Keratinocyte (primary cell): ENCODE results near the gene WDR83. TPM values are rescaled to one million over a fixed set of nuclear protein-coding genes. Genes with fewer than 3 reads are reported as not detected.

Experiments used
- DNase-seq: peaks from one replicate; pipeline ENCODE4 v3.0.0-alpha.2; 2011; ENCODE audit warnings: low read depth, missing footprints, low spot score
- FAIRE-seq: peaks from 2 replicates; lab custom pipeline; 2011; peaks lifted over from hg19 to GRCh38; lab: Jason Lieb, UNC
- H2AFZ ChIP-seq: 2 replicates; pipeline ENCODE4 v1.6.0; 2012; ENCODE audit warnings: low read length, control low read depth, inconsistent platforms; ENCODE audit not compliant: control insufficient read depth
- H3K27ac ChIP-seq: 2 replicates; pipeline ENCODE4 v1.5.1; 2011; ENCODE audit warnings: low read length; ENCODE audit not compliant: control insufficient read depth, insufficient read depth
- H3K27me3 ChIP-seq: 3 replicates; pipeline ENCODE4 v1.6.0; 2011; ENCODE audit warnings: low read length; ENCODE audit not compliant: control insufficient read depth, insufficient read depth; ENCODE audit errors: extremely low read depth
- H3K36me3 ChIP-seq, 2 experiments: 2 replicates in 1 of 2; 3 replicates in 1 of 2; pipeline ENCODE4 v1.5.1; 2011; ENCODE audit warnings: low read length in 2 of 2, mild to moderate bottlenecking in 1 of 2; ENCODE audit not compliant: control insufficient read depth in 2 of 2, insufficient read depth in 2 of 2; ENCODE audit errors: extremely low read depth in 1 of 2
- H3K4me1 ChIP-seq: 3 replicates; pipeline ENCODE4 v1.5.1; 2011; ENCODE audit warnings: low read length; ENCODE audit not compliant: control insufficient read depth, insufficient read depth; ENCODE audit errors: extremely low read depth
- H3K4me2 ChIP-seq: 3 replicates; pipeline ENCODE4 v1.6.0; 2011; ENCODE audit warnings: low read depth, low read length; ENCODE audit not compliant: control insufficient read depth, insufficient read depth; ENCODE audit errors: extremely low read depth
- H3K4me3 ChIP-seq, 3 experiments: fragments of 200-600 bp in 1 of 3; sonication (generic) in 1 of 3; 2 replicates in 2 of 3; 3 replicates in 1 of 3; pipeline ENCODE4 v1.5.1; 2011 to 2016; ENCODE audit warnings: low read length in 3 of 3, mild to moderate bottlenecking in 3 of 3, control low read depth in 2 of 3, inconsistent platforms in 1 of 3, low read depth in 1 of 3, mixed read lengths in 1 of 3, mixed run types in 1 of 3, moderate library complexity in 1 of 3; ENCODE audit not compliant: control insufficient read depth in 2 of 3, insufficient read depth in 2 of 3; ENCODE audit errors: extremely low read depth in 1 of 3
- H3K79me2 ChIP-seq: 2 replicates; pipeline ENCODE4 v1.6.0; 2012; ENCODE audit warnings: low read length; ENCODE audit not compliant: control insufficient read depth, insufficient read depth
- H3K9ac ChIP-seq: 3 replicates; pipeline ENCODE4 v1.6.0; 2011; ENCODE audit warnings: low read length; ENCODE audit not compliant: control insufficient read depth, insufficient read depth; ENCODE audit errors: extremely low read depth
- H3K9me1 ChIP-seq: 3 replicates; pipeline ENCODE4 v1.6.0; 2011; ENCODE audit warnings: low read length; ENCODE audit not compliant: control insufficient read depth, insufficient read depth; ENCODE audit errors: extremely low read depth
- H3K9me3 ChIP-seq: 2 replicates; pipeline ENCODE4 v1.5.1; 2012; ENCODE audit warnings: low read depth, low read length; ENCODE audit not compliant: control insufficient read depth
- H4K20me1 ChIP-seq: 3 replicates; pipeline ENCODE4 v1.6.0; 2011; ENCODE audit warnings: low read length; ENCODE audit not compliant: control insufficient read depth, insufficient read depth; ENCODE audit errors: extremely low read depth
- EZH2 ChIP-seq: IDR thresholded peaks from one replicate; pipeline ENCODE4 v1.6.1; 2012; ENCODE audit warnings: inconsistent platforms, mild to moderate bottlenecking, low read length, moderate library complexity
- dilution Hi-C: fragments of 300-500 bp; cut with MboI; formaldehyde crosslinking; loops from one replicate; pipeline ENCODE4 v1.7.0; 2020; ENCODE audit warnings: low sequenced_read_pairs; ENCODE audit not compliant: extremely low pct_ligation_motif_present
- polyA plus RNA-seq, 5 experiments: library from polyadenylated mRNA; depleted of rRNA in 3 of 5; stranded (reverse) in 3 of 5; stranded (forward) in 1 of 5; unstranded in 1 of 5; fragments of >200 nt; gene quantifications; 1 replicate in 1 of 5; 2 replicates in 3 of 5; 3 replicates in 1 of 5; pipeline versions ENCODE4 v1.2.1 to v1.2.3, GENCODE V29; 2011 to 2012; ENCODE audit warnings: missing spikeins in 2 of 5, low read depth in 1 of 5, low replicate concordance in 1 of 5
- TF ChIP-seq, protein P1 (sequence below), 3 experiments: IDR thresholded peaks in 1 of 3; conservative IDR thresholded peaks in 1 of 3; optimal IDR thresholded peaks in 1 of 3; 2 replicates in 2 of 3; 3 replicates in 1 of 3; pipeline versions ENCODE3 to v1.5.1; 2011; ENCODE audit warnings: low read length in 3 of 3, mild to moderate bottlenecking in 3 of 3, moderate library complexity in 2 of 3, control low read depth in 1 of 3, inconsistent platforms in 1 of 3; ENCODE audit not compliant: insufficient read depth in 2 of 3; ENCODE audit errors: extremely low read depth in 1 of 3

Gene WDR83
- polyA plus RNA-seq, 1 donor (not counting 4 experiments of a cell fraction or from before 2014, with no cell fraction given), result 3.8 TPM

DNA sequence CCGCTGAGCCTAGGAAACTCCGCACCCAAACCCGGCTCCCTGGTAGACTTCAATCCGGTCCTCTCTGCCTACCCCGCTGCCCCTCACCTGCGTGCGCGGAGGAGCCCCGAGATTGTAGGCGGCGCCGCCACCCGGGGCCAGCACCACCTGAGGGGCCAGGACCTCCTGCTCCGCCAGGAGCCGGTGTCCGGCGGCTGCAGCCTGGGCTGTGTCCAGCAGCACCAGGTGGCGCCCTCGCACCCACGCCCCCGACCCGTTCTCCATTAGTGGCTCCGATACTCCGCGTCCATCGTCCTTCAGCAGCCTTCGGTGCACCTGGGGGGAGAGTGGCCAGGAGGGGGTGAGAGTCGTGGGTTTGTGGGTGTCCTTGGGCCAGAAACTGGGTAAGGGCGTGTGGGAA, 18.5 kb upstream of the WDR83 start:
- no peak overlapping the region for H2AFZ ChIP-seq

DNA sequence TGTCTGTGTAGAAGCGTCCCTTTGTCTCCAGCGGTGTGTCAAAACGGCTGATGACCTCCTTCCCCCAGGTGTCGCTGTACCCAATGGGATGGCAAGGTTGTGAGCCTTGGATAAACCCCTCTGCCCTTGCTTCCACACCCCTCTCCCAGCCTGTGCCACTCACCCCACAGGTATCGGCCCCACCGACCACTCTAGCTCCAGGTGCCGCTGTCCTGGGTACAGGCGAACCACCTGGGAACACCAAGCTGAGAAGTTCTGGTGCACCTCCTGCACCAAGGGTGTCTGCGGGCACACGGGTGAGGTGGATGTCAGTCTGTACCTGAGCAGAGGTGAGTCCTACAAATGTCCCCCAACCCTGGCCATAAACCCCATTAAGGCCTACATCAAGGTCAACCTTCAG, 16.7 kb upstream of the WDR83 start:
- dilution Hi-C loops, result no loop called here

More for the DNA sequence above, 18.5 kb upstream of the WDR83 start:
- no peaks in the 10 kb centered on the region for H3K9me1 ChIP-seq
- H3K4me2 ChIP-seq, result peak overlapping the region; percentile 27
- no peak overlapping the region for H3K27ac ChIP-seq
- H4K20me1 ChIP-seq, result no peaks in the 10 kb centered on the region
- H3K9me3 ChIP-seq, result no peaks in the 10 kb centered on the region
- no peak overlapping the region for H3K9ac ChIP-seq
- no peaks in the 10 kb centered on the region for H3K27me3 ChIP-seq
- H3K36me3 ChIP-seq, result peaks cover 0 to 6% of the 10 kb centered on the region in 2 experiments
- DNase-seq (no peak), FAIRE-seq (no peak)
- H3K4me3 ChIP-seq, result no peak overlapping the region
- no peaks in the 10 kb centered on the region for H3K79me2 ChIP-seq
- dilution Hi-C loops, result no loop called here
- no peak for TF ChIP-seq EZH2
- TF ChIP-seq, protein P1, sequence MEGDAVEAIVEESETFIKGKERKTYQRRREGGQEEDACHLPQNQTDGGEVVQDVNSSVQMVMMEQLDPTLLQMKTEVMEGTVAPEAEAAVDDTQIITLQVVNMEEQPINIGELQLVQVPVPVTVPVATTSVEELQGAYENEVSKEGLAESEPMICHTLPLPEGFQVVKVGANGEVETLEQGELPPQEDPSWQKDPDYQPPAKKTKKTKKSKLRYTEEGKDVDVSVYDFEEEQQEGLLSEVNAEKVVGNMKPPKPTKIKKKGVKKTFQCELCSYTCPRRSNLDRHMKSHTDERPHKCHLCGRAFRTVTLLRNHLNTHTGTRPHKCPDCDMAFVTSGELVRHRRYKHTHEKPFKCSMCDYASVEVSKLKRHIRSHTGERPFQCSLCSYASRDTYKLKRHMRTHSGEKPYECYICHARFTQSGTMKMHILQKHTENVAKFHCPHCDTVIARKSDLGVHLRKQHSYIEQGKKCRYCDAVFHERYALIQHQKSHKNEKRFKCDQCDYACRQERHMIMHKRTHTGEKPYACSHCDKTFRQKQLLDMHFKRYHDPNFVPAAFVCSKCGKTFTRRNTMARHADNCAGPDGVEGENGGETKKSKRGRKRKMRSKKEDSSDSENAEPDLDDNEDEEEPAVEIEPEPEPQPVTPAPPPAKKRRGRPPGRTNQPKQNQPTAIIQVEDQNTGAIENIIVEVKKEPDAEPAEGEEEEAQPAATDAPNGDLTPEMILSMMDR (optimal IDR thresholded peaks at IDR 0.05 in 1 of 3, IDR thresholded peaks at IDR 0.05 in 1 of 3, conservative IDR thresholded peaks at IDR 0.05 in 1 of 3; ENCODE audit: extremely low read depth in 1 of 3, insufficient read depth in 2 of 3, low read length in 3 of 3), result peak in 1 of 3 experiments; percentile 46
- H3K4me1 ChIP-seq, result no peaks in the 10 kb centered on the region

More for the DNA sequence above, 16.7 kb upstream of the WDR83 start:
- no peaks in the 10 kb centered on the region for H3K9me3 ChIP-seq
- H3K36me3 ChIP-seq, result peaks cover 0 to 7% of the 10 kb centered on the region in 2 experiments
- H3K4me1 ChIP-seq, result no peaks in the 10 kb centered on the region
- no peak overlapping the region for H3K4me3 ChIP-seq
- TF ChIP-seq EZH2, result no peak
- TF ChIP-seq, protein P1 (optimal IDR thresholded peaks at IDR 0.05 in 1 of 3, IDR thresholded peaks at IDR 0.05 in 1 of 3, conservative IDR thresholded peaks at IDR 0.05 in 1 of 3; ENCODE audit: extremely low read depth in 1 of 3, insufficient read depth in 2 of 3, low read length in 3 of 3), result no peak
- H3K9ac ChIP-seq, result no peak overlapping the region
- H3K9me1 ChIP-seq, result no peaks in the 10 kb centered on the region
- H4K20me1 ChIP-seq, result no peaks in the 10 kb centered on the region
- DNase-seq (no peak), FAIRE-seq (no peak)
- no peak overlapping the region for H3K27ac ChIP-seq
- H3K4me2 ChIP-seq, result no peak overlapping the region
- H2AFZ ChIP-seq, result no peak overlapping the region
- H3K79me2 ChIP-seq, result no peaks in the 10 kb centered on the region
- H3K27me3 ChIP-seq, result no peaks in the 10 kb centered on the region
